Stimulated activated CD4-positive, alpha-beta T cell treated with anti-CD3 and anti-CD28 coated beads, Interleukin-2, amount 100 ng/mL, for 24 hours (primary cell): Measurements from ENCODE around the gene STUM.
"Not testable (repeated sequence)": the region's sequence is repeated elsewhere in the genome, so short reads cannot be mapped to it uniquely, and the experiment has no call there.

Experiments used
- DNase-seq, 2 donors: peaks; one replicate each; pipeline ENCODE4 v3.0.0-alpha.2; 2020

The STUM gene

GRCh38 chr1:226584164-226584563, 35.6 kb downstream of the STUM start:
- DNase-seq = no peak

GRCh38 chr1:226586116-226586515, 37.6 kb downstream of the STUM start:
- DNase-seq = no peak

- DNase-seq = no peak
These were observed 38.3 kb downstream of the STUM start for GRCh38 chr1:226586650-226587422.

- no peak for DNase-seq
These were observed 39.9 kb downstream of the STUM start for GRCh38 chr1:226588484-226588883.

GRCh38 chr1:226589008-226589733, 40.6 kb downstream of the STUM start:
- DNase-seq = no peak

GRCh38 chr1:226590614-226591013, 42.0 kb downstream of the STUM start:
- DNase-seq = no peak

GRCh38 chr1:226593541-226593940, 45.0 kb downstream of the STUM start:
- DNase-seq = no peak

GRCh38 chr1:226596531-226597165, 48.1 kb downstream of the STUM start:
- DNase-seq = no peak

GRCh38 chr1:226597616-226598454, 49.3 kb downstream of the STUM start:
- no peak for DNase-seq

- no peak for DNase-seq
These were observed 49.9 kb downstream of the STUM start for GRCh38 chr1:226598455-226598849.

GRCh38 chr1:226598955-226599354, 50.4 kb downstream of the STUM start:
- not testable (repeated sequence) for DNase-seq

GRCh38 chr1:226599636-226600238, 51.2 kb downstream of the STUM start:
- no peak for DNase-seq

GRCh38 chr1:226600254-226600653, 51.7 kb downstream of the STUM start:
- DNase-seq = no peak

- DNase-seq = no peak
These were observed 52.9 kb downstream of the STUM start for GRCh38 chr1:226601456-226601855.

GRCh38 chr1:226602186-226603021, 53.8 kb downstream of the STUM start:
- no peak for DNase-seq

GRCh38 chr1:226603022-226603857, 54.7 kb downstream of the STUM start:
- no peak for DNase-seq

GRCh38 chr1:226603858-226604559, 55.4 kb downstream of the STUM start:
- no peak for DNase-seq

GRCh38 chr1:226604560-226605317, 56.2 kb downstream of the STUM start:
- no peak for DNase-seq

- DNase-seq = no peak
These were observed 56.9 kb downstream of the STUM start for GRCh38 chr1:226605318-226605950.
